DMS153 treated with DMSO at 0.1 percent for 48 hours (cell line): ENCODE results near the gene MEP1A.
A peak's percentile ranks its signal among the peaks of the same experiment; 100 is the strongest.
"Not testable (repeated sequence)": the region's sequence is repeated elsewhere in the genome, so short reads cannot be mapped to it uniquely, and the experiment has no call there.

Source experiments
- DNase-seq: peaks from one replicate; lab custom pipeline; 2025; ENCODE audit not compliant: unreplicated experiment; lab: John Stamatoyannopoulos, UW

The MEP1A gene

GRCh38 chr6:46828939-46829338 lies 35.8 kb downstream of the MEP1A start:
- no peak for DNase-seq

GRCh38 chr6:46832816-46833215 lies 39.6 kb downstream of the MEP1A start:
- no peak for DNase-seq

GRCh38 chr6:46834257-46834916 lies 41.2 kb downstream of the MEP1A start:
- DNase-seq = not testable (repeated sequence)

- DNase-seq = not testable (repeated sequence)
These were observed 41.8 kb downstream of the MEP1A start for GRCh38 chr6:46834991-46835390.

- no peak for DNase-seq
These were observed 44.8 kb downstream of the MEP1A start for GRCh38 chr6:46838033-46838432.

GRCh38 chr6:46842252-46842846 lies 49.2 kb downstream of the MEP1A start:
- not testable (repeated sequence) for DNase-seq

- DNase-seq = no peak
These were observed 51.9 kb downstream of the MEP1A start for GRCh38 chr6:46845126-46845525.

- peak; percentile 60 for DNase-seq
These were observed 55.6 kb downstream of the MEP1A start for GRCh38 chr6:46848684-46849360.

- no peak for DNase-seq
These were observed 56.1 kb downstream of the MEP1A start for GRCh38 chr6:46849361-46849690.

- no peak for DNase-seq
These were observed 57.6 kb downstream of the MEP1A start for GRCh38 chr6:46850792-46851191.

GRCh38 chr6:46851576-46851975 lies 58.4 kb downstream of the MEP1A start:
- not testable (repeated sequence) for DNase-seq

- DNase-seq = peak; percentile 16
These were observed 62.8 kb downstream of the MEP1A start for GRCh38 chr6:46855966-46856365.

- no peak for DNase-seq
These were observed 69.2 kb downstream of the MEP1A start for GRCh38 chr6:46862381-46862780.

GRCh38 chr6:46863791-46864190 lies 70.6 kb downstream of the MEP1A start:
- no peak for DNase-seq

- DNase-seq = no peak
These were observed 72.0 kb downstream of the MEP1A start for GRCh38 chr6:46865221-46865620.

- DNase-seq = no peak
These were observed 74.2 kb downstream of the MEP1A start for GRCh38 chr6:46867411-46867810.

- DNase-seq = peak; percentile 93
These were observed 82.9 kb downstream of the MEP1A start for GRCh38 chr6:46876126-46876525.

- DNase-seq = no peak
These were observed 85.8 kb downstream of the MEP1A start for GRCh38 chr6:46879003-46879402.

GRCh38 chr6:46882645-46883044 lies 89.5 kb downstream of the MEP1A start:
- peak; percentile 52 for DNase-seq

GRCh38 chr6:46888031-46888430 lies 94.8 kb downstream of the MEP1A start:
- no peak for DNase-seq

GRCh38 chr6:46888578-46888977 lies 95.4 kb downstream of the MEP1A start:
- no peak for DNase-seq
